ENCODE measurements around the gene CARM1.

CARM1 gene

DNA sequence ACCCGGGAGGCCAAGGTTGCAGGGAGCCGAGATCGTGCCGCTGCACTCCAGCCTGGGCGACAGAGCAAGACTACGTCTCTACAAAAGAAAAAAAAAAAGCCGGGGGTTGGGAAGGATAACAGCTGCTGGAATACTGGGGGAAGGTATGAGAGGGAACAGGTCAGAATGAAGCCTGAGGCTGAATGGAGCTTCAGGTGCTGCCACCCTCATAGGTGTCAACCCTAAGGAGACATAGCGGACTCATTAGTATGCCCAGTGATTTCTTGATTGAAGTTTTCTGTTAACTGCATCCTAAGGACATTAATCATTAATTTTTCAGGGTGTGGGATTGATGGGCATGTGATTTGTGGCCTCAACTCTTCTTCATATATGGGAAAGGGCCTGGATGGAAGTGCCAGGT is 95.5 kb downstream of the CARM1 start:
- no peak overlapping the region for H3K4me3 ChIP-seq (ENCODE audit: low read length, poor library complexity, severe bottlenecking)
- H3K9me2 ChIP-seq (replicated peaks; ENCODE audit: low read depth, low read length) = no peaks in the 10 kb centered on the region
- H4K20me1 ChIP-seq (ENCODE audit: insufficient read depth, low read length, poor library complexity, severe bottlenecking) = peaks cover 74% of the 10 kb centered on the region
- H3K4me1 ChIP-seq (ENCODE audit: insufficient read depth, low read length, poor library complexity, severe bottlenecking) = peaks cover 37% of the 10 kb centered on the region
- H3K9me3 ChIP-seq (ENCODE audit: insufficient read depth, low read depth, low read length) = no peaks in the 10 kb centered on the region
- H3K27me3 ChIP-seq (ENCODE audit: insufficient read depth, low read length, poor library complexity, severe bottlenecking) = no peaks in the 10 kb centered on the region
- TF ChIP-seq EZH2phosphoT487 (IDR thresholded peaks at IDR 0.05; ENCODE audit: borderline replicate concordance) = no peak
- H3K4me2 ChIP-seq (ENCODE audit: low read depth, low read length, poor library complexity, severe bottlenecking) = peak overlapping the region; percentile 79
- no peak overlapping the region for H2AFZ ChIP-seq (ENCODE audit: low read length)
- H3K79me2 ChIP-seq (ENCODE audit: insufficient read depth, low read length) = peaks cover 99% of the 10 kb centered on the region
- H3F3A ChIP-seq (ENCODE audit: low read depth) = no peaks in the 10 kb centered on the region
- no peak overlapping the region for H3K9ac ChIP-seq (ENCODE audit: low read depth, low read length, poor library complexity, severe bottlenecking)
- no peaks in the 10 kb centered on the region for H3K36me3 ChIP-seq (ENCODE audit: insufficient read depth, low read length)

DNA sequence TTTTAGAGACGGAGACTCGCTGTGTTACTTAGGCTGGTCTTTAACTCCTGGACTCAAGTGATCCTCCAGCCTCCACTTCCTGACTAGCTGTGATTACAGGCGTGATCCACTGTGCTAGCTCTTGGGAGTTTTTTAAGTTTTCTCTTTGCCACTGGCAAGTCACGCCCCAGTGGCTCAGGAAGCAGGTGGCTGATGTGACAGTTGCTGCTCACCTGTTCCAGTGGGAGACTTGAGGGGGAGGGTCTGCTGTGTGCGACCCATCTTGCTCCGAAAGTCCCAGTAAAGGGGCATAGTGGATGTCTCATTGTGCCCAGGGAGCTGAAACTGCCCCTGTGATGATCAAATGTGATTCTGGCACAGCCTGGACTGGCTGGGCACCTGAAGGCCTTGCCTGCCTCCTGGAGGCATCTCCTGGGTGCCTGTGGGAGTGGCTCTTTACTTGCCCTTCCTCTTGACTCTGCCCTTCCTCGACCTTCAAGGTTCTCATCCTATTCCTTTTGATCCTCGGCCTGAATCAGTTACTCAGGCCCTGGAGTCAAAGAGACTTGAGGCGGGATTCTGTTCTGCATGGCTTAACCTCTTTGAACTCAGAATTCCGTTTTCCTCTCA is 97.3 kb downstream of the CARM1 start:
- no peaks in the 10 kb centered on the region for H3K36me3 ChIP-seq (ENCODE audit: insufficient read depth, low read length)

GRCh38 chr19:10971107-10971726 is 99.9 kb downstream of the CARM1 start:
- H3K9me3 ChIP-seq (ENCODE audit: insufficient read depth, low read depth, low read length) = no peaks in the 10 kb centered on the region
- TF ChIP-seq, protein P1, sequence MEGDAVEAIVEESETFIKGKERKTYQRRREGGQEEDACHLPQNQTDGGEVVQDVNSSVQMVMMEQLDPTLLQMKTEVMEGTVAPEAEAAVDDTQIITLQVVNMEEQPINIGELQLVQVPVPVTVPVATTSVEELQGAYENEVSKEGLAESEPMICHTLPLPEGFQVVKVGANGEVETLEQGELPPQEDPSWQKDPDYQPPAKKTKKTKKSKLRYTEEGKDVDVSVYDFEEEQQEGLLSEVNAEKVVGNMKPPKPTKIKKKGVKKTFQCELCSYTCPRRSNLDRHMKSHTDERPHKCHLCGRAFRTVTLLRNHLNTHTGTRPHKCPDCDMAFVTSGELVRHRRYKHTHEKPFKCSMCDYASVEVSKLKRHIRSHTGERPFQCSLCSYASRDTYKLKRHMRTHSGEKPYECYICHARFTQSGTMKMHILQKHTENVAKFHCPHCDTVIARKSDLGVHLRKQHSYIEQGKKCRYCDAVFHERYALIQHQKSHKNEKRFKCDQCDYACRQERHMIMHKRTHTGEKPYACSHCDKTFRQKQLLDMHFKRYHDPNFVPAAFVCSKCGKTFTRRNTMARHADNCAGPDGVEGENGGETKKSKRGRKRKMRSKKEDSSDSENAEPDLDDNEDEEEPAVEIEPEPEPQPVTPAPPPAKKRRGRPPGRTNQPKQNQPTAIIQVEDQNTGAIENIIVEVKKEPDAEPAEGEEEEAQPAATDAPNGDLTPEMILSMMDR (conservative IDR thresholded peaks at IDR 0.05; ENCODE audit: low read length) = no peak
- TF ChIP-seq EZH2phosphoT487 (IDR thresholded peaks at IDR 0.05; ENCODE audit: borderline replicate concordance) = no peak
- H3F3A ChIP-seq (ENCODE audit: low read depth) = no peaks in the 10 kb centered on the region
- no peaks in the 10 kb centered on the region for H3K27me3 ChIP-seq (ENCODE audit: insufficient read depth, low read length, poor library complexity, severe bottlenecking)
- no peak overlapping the region for H3K4me3 ChIP-seq (ENCODE audit: low read length, poor library complexity, severe bottlenecking)
- no peaks in the 10 kb centered on the region for H3K9me2 ChIP-seq (replicated peaks; ENCODE audit: low read depth, low read length)
- peaks cover 24% of the 10 kb centered on the region for H3K4me1 ChIP-seq (ENCODE audit: insufficient read depth, low read length, poor library complexity, severe bottlenecking)
- H3K36me3 ChIP-seq (ENCODE audit: insufficient read depth, low read length) = no peaks in the 10 kb centered on the region
- H3K79me2 ChIP-seq (ENCODE audit: insufficient read depth, low read length) = peaks cover 97% of the 10 kb centered on the region
- H4K20me1 ChIP-seq (ENCODE audit: insufficient read depth, low read length, poor library complexity, severe bottlenecking) = peaks cover 68% of the 10 kb centered on the region
- H2AFZ ChIP-seq (ENCODE audit: low read length) = no peak overlapping the region
- H3K9ac ChIP-seq (ENCODE audit: low read depth, low read length, poor library complexity, severe bottlenecking) = no peak overlapping the region
- no peak overlapping the region for H3K4me2 ChIP-seq (ENCODE audit: low read depth, low read length, poor library complexity, severe bottlenecking)

More for the DNA sequence above, 97.3 kb downstream of the CARM1 start:
- H3K4me1 ChIP-seq (ENCODE audit: insufficient read depth, low read length, poor library complexity, severe bottlenecking) = peaks cover 28% of the 10 kb centered on the region
- no peaks in the 10 kb centered on the region for H3K9me2 ChIP-seq (replicated peaks; ENCODE audit: low read depth, low read length)
- peak overlapping the region; percentile 57 for H3K9ac ChIP-seq (ENCODE audit: low read depth, low read length, poor library complexity, severe bottlenecking)
- peak overlapping the region; percentile 63 for H3K4me2 ChIP-seq (ENCODE audit: low read depth, low read length, poor library complexity, severe bottlenecking)
- peak overlapping the region; percentile 37 for H3K4me3 ChIP-seq (ENCODE audit: low read length, poor library complexity, severe bottlenecking)
- no peaks in the 10 kb centered on the region for H3K9me3 ChIP-seq (ENCODE audit: insufficient read depth, low read depth, low read length)
- H3K27me3 ChIP-seq (ENCODE audit: insufficient read depth, low read length, poor library complexity, severe bottlenecking) = no peaks in the 10 kb centered on the region
- no peak for TF ChIP-seq EZH2phosphoT487 (IDR thresholded peaks at IDR 0.05; ENCODE audit: borderline replicate concordance)
- TF ChIP-seq, protein P1 (conservative IDR thresholded peaks at IDR 0.05; ENCODE audit: low read length) = no peak
- H3K79me2 ChIP-seq (ENCODE audit: insufficient read depth, low read length) = peaks cover 97% of the 10 kb centered on the region
- H4K20me1 ChIP-seq (ENCODE audit: insufficient read depth, low read length, poor library complexity, severe bottlenecking) = peaks cover 65% of the 10 kb centered on the region
- H3F3A ChIP-seq (ENCODE audit: low read depth) = no peaks in the 10 kb centered on the region
- no peak overlapping the region for H2AFZ ChIP-seq (ENCODE audit: low read length)
